ENCODE results near the gene SHC3.

SHC3 gene

GRCh38 chr9:89187541-89187940 is 8.9 kb upstream of the SHC3 start:
- DNase-seq (ENCODE audit: extremely low read depth in 1 of 2, low read depth in 1 of 2) = no peak

- DNase-seq (ENCODE audit: extremely low read depth in 1 of 2, low read depth in 1 of 2) = no peak
Measured at GRCh38 chr9:89186960-89187359, 8.3 kb upstream of the SHC3 start.

GRCh38 chr9:89185980-89186379 is 7.4 kb upstream of the SHC3 start:
- no peak for DNase-seq (ENCODE audit: extremely low read depth in 1 of 2, low read depth in 1 of 2)

- DNase-seq (ENCODE audit: extremely low read depth in 1 of 2, low read depth in 1 of 2) = no peak
Measured at GRCh38 chr9:89183146-89183545, 4.5 kb upstream of the SHC3 start.

- no peak for DNase-seq (ENCODE audit: extremely low read depth in 1 of 2, low read depth in 1 of 2)
Measured at GRCh38 chr9:89182369-89182768, 3.8 kb upstream of the SHC3 start.

- DNase-seq (ENCODE audit: extremely low read depth in 1 of 2, low read depth in 1 of 2) = peak; percentile 35 to 57
Measured at GRCh38 chr9:89179895-89180734, 1.5 kb upstream of the SHC3 start.

- DNase-seq (ENCODE audit: extremely low read depth in 1 of 2, low read depth in 1 of 2) = no peak
Measured at GRCh38 chr9:89179540-89179894, 899 bp upstream of the SHC3 start.

- DNase-seq (ENCODE audit: extremely low read depth in 1 of 2, low read depth in 1 of 2) = no peak
Measured at GRCh38 chr9:89178830-89179539, 367 bp upstream of the SHC3 start.

GRCh38 chr9:89177012-89177943 is 1.3 kb downstream of the SHC3 start:
- no peak for DNase-seq (ENCODE audit: extremely low read depth in 1 of 2, low read depth in 1 of 2)

GRCh38 chr9:89175828-89176261 is 2.8 kb downstream of the SHC3 start:
- DNase-seq (ENCODE audit: extremely low read depth in 1 of 2, low read depth in 1 of 2) = no peak

GRCh38 chr9:89174291-89174690 is 4.3 kb downstream of the SHC3 start:
- no peak for DNase-seq (ENCODE audit: extremely low read depth in 1 of 2, low read depth in 1 of 2)

GRCh38 chr9:89173072-89173471 is 5.5 kb downstream of the SHC3 start:
- no peak for DNase-seq (ENCODE audit: extremely low read depth in 1 of 2, low read depth in 1 of 2)

- DNase-seq (ENCODE audit: extremely low read depth in 1 of 2, low read depth in 1 of 2) = no peak
Measured at GRCh38 chr9:89172398-89172797, 6.2 kb downstream of the SHC3 start.

- DNase-seq (ENCODE audit: extremely low read depth in 1 of 2, low read depth in 1 of 2) = no peak
Measured at GRCh38 chr9:89171693-89172092, 6.9 kb downstream of the SHC3 start.

- no peak for DNase-seq (ENCODE audit: extremely low read depth in 1 of 2, low read depth in 1 of 2)
Measured at GRCh38 chr9:89171231-89171630, 7.4 kb downstream of the SHC3 start.

- no peak for DNase-seq (ENCODE audit: extremely low read depth in 1 of 2, low read depth in 1 of 2)
Measured at GRCh38 chr9:89168901-89169813, 9.5 kb downstream of the SHC3 start.

GRCh38 chr9:89167788-89168187 is 10.8 kb downstream of the SHC3 start:
- no peak for DNase-seq (ENCODE audit: extremely low read depth in 1 of 2, low read depth in 1 of 2)

- DNase-seq (ENCODE audit: extremely low read depth in 1 of 2, low read depth in 1 of 2) = no peak
Measured at GRCh38 chr9:89166852-89167251, 11.8 kb downstream of the SHC3 start.

- no peak for DNase-seq (ENCODE audit: extremely low read depth in 1 of 2, low read depth in 1 of 2)
Measured at GRCh38 chr9:89165880-89166279, 12.7 kb downstream of the SHC3 start.

- DNase-seq (ENCODE audit: extremely low read depth in 1 of 2, low read depth in 1 of 2) = no peak
Measured at GRCh38 chr9:89165341-89165740, 13.3 kb downstream of the SHC3 start.

All from stimulated activated CD8-positive, alpha-beta memory T cell treated with anti-CD3 and anti-CD28 coated beads, Interleukin-7, amount 100 ng/mL, for 48 hours (primary cell).